HepG2 (cell line): ENCODE results near the gene DSCAML1. TPM values are rescaled to one million over a fixed set of nuclear protein-coding genes. Genes with fewer than 3 reads are reported as not detected.

Experiments used
- CREB3 ChIP-seq: sonication (generic); formaldehyde crosslinking; IDR thresholded peaks from 2 replicates; pipeline ENCODE4 v1.5.0; 2020; ENCODE audit warnings: missing genetic modification reagents
- EEA1 ChIP-seq: sonication (generic); formaldehyde crosslinking; IDR thresholded peaks from 2 replicates; pipeline ENCODE4 v1.5.1; 2020; ENCODE audit warnings: mild to moderate bottlenecking, missing genetic modification reagents, borderline replicate concordance
- HMGXB4 ChIP-seq, 2 experiments: sonication (generic) in 1 of 2; formaldehyde crosslinking in 1 of 2; IDR thresholded peaks; 2 replicates each; pipeline versions ENCODE4 v1.4.0 to v1.6.1; 2018 to 2020; ENCODE audit warnings: missing genetic modification reagents in 2 of 2, borderline replicate concordance in 1 of 2, low read depth in 1 of 2, mild to moderate bottlenecking in 1 of 2, missing biosample characterization in 1 of 2
- HOXA5 ChIP-seq: sonication (generic); formaldehyde crosslinking; IDR thresholded peaks from 2 replicates; pipeline ENCODE4 v1.4.0; 2020; ENCODE audit warnings: missing genetic modification reagents
- ISX ChIP-seq: sonication (generic); formaldehyde crosslinking; conservative IDR thresholded peaks from 2 replicates; pipeline ENCODE4 v1.5.0; 2020; ENCODE audit warnings: missing genetic modification reagents
- MAFK ChIP-seq, 2 experiments: IDR thresholded peaks in 1 of 2; conservative IDR thresholded peaks in 1 of 2; 2 replicates each; pipeline ENCODE4 v1.6.1; 2011; ENCODE audit warnings: improper control_type of control experiment in 2 of 2, low read length in 2 of 2
- MTA1 ChIP-seq: sonication (generic); formaldehyde crosslinking; IDR thresholded peaks from 2 replicates; pipeline ENCODE4 v1.4.0; 2020; ENCODE audit warnings: missing genetic modification reagents, mild to moderate bottlenecking, borderline replicate concordance
- NFE2L1 ChIP-seq: sonication (generic); formaldehyde crosslinking; IDR thresholded peaks from 2 replicates; pipeline ENCODE4 v1.4.0; 2020; ENCODE audit warnings: missing genetic modification reagents, mild to moderate bottlenecking, borderline replicate concordance
- NONO ChIP-seq, 2 experiments: fragments of 450-650 bp in 1 of 2; sonication (generic) in 1 of 2; formaldehyde crosslinking in 1 of 2; IDR thresholded peaks in 1 of 2; conservative IDR thresholded peaks in 1 of 2; 2 replicates each; pipeline versions ENCODE4 v1.6.1 to v1.8.0; 2017 to 2022; ENCODE audit warnings: mild to moderate bottlenecking in 1 of 2, missing genetic modification reagents in 1 of 2, moderate library complexity in 1 of 2
- SIN3A ChIP-seq: IDR thresholded peaks from 2 replicates; pipeline ENCODE4 v1.6.1; 2011; ENCODE audit warnings: low read depth, mild to moderate bottlenecking, control low read depth, low read length, borderline replicate concordance
- SMC3 ChIP-seq: IDR thresholded peaks from 2 replicates; pipeline ENCODE4 v1.6.1; 2011; ENCODE audit warnings: low read length, improper control_type of control experiment
- TERF1 ChIP-seq: sonication (generic); formaldehyde crosslinking; IDR thresholded peaks from 2 replicates; pipeline ENCODE4 v1.8.0; 2022; ENCODE audit warnings: mild to moderate bottlenecking, missing genetic modification reagents, moderate library complexity
- TMF1 ChIP-seq: sonication (generic); formaldehyde crosslinking; IDR thresholded peaks from 2 replicates; pipeline ENCODE4 v1.8.1; 2022; ENCODE audit warnings: low read depth, missing genetic modification reagents
- ZKSCAN5 ChIP-seq: sonication (generic); formaldehyde crosslinking; IDR thresholded peaks from 2 replicates; pipeline ENCODE4 v1.5.1; 2020; ENCODE audit warnings: mild to moderate bottlenecking, missing genetic modification reagents
- ZNF138 ChIP-seq: sonication (generic); formaldehyde crosslinking; IDR thresholded peaks from 2 replicates; pipeline ENCODE4 v1.5.0; 2020; ENCODE audit warnings: mild to moderate bottlenecking, low read depth, missing genetic modification reagents
- ZNF142 ChIP-seq: sonication (generic); formaldehyde crosslinking; IDR thresholded peaks from 2 replicates; pipeline ENCODE4 v1.4.0; 2020; ENCODE audit warnings: missing genetic modification reagents
- ZNF547 ChIP-seq: sonication (generic); formaldehyde crosslinking; IDR thresholded peaks from 2 replicates; pipeline ENCODE4 v1.5.1; 2020; ENCODE audit warnings: mild to moderate bottlenecking, missing genetic modification reagents
- polyA plus RNA-seq, 8 experiments: library from polyadenylated mRNA; depleted of rRNA in 3 of 8; stranded (reverse) in 7 of 8; unstranded in 1 of 8; fragments of >200 nt; fragmentation: Illumina TruSeq in 4 of 8; extraction: Trizol in 4 of 8; gene quantifications; 2 replicates each; pipeline versions ENCODE4 v1.2.1 to v1.2.3, GENCODE V29; 2011 to 2016; ENCODE audit warnings: low read depth in 4 of 8, missing spikeins in 1 of 8, mixed read lengths in 1 of 8; ENCODE audit not compliant: insufficient read depth in 1 of 8
- total RNA-seq, 5 experiments: library from RNA; depleted of rRNA; stranded (reverse); fragments of >200 nt; fragmentation: Illumina TruSeq; extraction: Trizol; gene quantifications; 2 replicates each; pipeline ENCODE4 v1.2.3, GENCODE V29; 2016; ENCODE audit warnings: low read depth in 1 of 5
- TF ChIP-seq, protein P1 (sequence below): sonication (generic); formaldehyde crosslinking; IDR thresholded peaks from 2 replicates; pipeline ENCODE4 v1.5.0; 2020; ENCODE audit warnings: mild to moderate bottlenecking, low read depth, missing genetic modification reagents, borderline replicate concordance

Gene DSCAML1
- total and polyA plus RNA-seq, 2 of the 13 experiments (the other 11 are each of a cell fraction or from before 2014, with no cell fraction given), result 0.29 to 0.40 TPM

DNA sequence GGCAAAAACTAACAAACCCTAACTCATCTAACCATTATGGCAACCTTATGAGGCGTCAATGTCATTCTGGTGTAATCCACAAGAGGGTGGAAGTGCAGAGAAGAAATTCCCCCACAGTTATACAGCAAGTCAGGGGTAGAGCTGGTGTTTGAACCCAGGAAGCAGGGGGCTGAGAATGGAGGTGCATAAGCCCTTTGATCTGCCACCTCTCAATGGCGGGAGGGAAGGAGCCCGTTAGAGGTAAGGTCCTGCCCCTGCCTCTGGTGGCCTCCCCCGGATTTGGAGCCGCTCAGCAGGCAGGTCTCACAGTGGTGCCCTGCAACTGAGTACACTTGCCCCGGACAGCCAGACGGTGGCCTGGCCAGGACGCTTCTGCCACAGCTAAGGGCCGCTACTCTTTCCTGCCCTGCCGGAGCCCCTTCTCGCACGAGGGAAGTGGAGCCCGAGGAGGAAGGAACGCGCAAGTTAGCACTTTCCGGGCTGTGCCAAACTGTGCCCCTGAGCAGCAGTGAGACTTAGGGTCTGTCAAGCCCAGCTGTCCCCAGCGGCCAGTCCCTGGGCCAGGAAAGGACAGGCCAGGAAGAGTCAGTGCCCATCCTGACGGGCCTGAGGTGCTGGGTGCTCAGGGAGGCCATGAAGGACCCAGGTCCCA, 26.4 kb upstream of the DSCAML1 start (continued):
- TF ChIP-seq ZNF142 (no peak), MAFK (conservative IDR thresholded peaks at IDR 0.05 in 1 of 2, IDR thresholded peaks at IDR 0.05 in 1 of 2; ENCODE audit: low read length in 2 of 2) (no peak), NONO (IDR thresholded peaks at IDR 0.05) (no peak), NONO (CRISPR knock-in tag; conservative IDR thresholded peaks at IDR 0.05) (no peak), HOXA5 (CRISPR knock-in tag) (no peak), HMGXB4 (CRISPR knock-in tag; IDR thresholded peaks at IDR 0.05; ENCODE audit: borderline replicate concordance in 1 of 2, low read depth in 1 of 2) (peak in 1 of 2 experiments; percentile 53; a peak in 1 of 4 replicates), ISX (CRISPR knock-in tag) (no peak), TERF1 (no peak), SMC3 (peak; percentile 24; the same call in 1 of the 2 replicates), ZKSCAN5 (CRISPR knock-in tag) (no peak), ZNF547 (CRISPR knock-in tag) (peak; percentile 39; the same call in 1 of the 2 replicates), MTA1 (CRISPR knock-in tag) (no peak), SIN3A (no peak; the same call in 1 of the 2 replicates), NFE2L1 (CRISPR knock-in tag) (no peak), EEA1 (0 out of 2 replicates have a peak, but pooled peaks have one; percentile 38), TMF1 (CRISPR knock-in tag) (no peak), CREB3 (CRISPR knock-in tag) (no peak), ZNF138 (CRISPR knock-in tag) (no peak)
- TF ChIP-seq, protein P1, sequence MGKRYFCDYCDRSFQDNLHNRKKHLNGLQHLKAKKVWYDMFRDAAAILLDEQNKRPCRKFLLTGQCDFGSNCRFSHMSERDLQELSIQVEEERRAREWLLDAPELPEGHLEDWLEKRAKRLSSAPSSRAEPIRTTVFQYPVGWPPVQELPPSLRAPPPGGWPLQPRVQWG (CRISPR knock-in tag), result no peak
